GM10266 (cell line): ENCODE measurements around the gene CAB39L.

Experiments
- DNase-seq: peaks from one replicate; pipeline ENCODE4 v3.0.0; 2012; ENCODE audit errors: extremely low spot score
- TF ChIP-seq, protein P1 (sequence below): IDR thresholded peaks from 2 replicates; pipeline ENCODE4 v1.5.1; 2012; ENCODE audit warnings: mild to moderate bottlenecking, low read depth; ENCODE audit not compliant: control insufficient read depth, insufficient read depth; ENCODE audit errors: missing control alignments

The CAB39L gene

DNA sequence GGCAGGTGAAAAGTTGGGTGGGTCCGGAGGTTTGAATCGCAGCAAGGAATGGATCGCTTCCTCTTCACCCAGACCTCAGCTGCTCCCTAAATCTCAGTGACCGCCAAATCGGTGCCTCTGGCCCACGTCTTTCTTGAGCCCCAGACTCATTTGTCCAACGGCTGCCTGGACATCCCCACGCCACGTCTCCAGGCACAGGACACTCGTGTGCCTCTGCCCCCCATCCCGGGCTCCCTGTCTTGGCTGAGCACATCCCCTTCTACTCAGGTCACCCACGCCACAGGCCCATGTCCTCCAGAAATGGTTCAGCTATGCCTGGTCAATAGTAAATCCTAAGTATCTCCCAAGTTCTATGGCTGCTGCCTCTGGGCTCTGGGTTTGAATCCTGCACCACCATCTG, 139.5 kb downstream of the CAB39L start:
- DNase-seq, result no peak

DNA sequence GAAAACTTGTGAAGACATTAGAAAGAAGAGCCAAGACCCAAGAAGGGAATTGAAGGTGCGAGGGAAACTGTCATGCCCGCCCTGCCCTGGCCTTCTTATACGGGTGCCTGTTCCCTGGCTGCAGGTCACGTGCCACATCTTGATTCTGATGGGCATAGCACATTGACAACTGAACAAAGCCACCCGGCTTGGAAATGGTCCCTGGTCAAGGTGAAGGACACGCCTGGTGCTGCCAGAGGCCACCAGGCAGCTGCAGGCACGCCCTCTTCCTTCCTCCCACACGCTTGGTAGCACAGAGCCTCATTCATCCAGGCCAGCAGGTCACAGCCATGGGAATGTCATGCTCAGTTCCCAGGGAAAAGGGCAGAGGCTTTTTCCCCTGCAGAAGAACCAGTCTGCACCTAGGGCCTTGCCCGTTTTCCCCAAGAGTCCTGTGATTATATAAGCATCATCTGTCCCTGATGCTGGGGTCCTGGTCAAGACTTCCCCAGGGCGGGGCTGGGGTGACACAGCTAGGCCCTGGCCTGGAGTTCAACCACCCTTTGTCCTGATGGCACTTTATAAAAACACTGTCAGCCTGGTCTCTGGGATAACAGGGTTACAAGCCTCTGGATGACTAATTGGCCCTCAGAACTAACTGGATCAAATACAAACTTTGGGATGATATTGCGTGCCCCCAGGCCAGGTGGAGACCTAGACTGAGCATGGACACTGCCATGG, 140.2 kb downstream of the CAB39L start:
- TF ChIP-seq, protein P1, sequence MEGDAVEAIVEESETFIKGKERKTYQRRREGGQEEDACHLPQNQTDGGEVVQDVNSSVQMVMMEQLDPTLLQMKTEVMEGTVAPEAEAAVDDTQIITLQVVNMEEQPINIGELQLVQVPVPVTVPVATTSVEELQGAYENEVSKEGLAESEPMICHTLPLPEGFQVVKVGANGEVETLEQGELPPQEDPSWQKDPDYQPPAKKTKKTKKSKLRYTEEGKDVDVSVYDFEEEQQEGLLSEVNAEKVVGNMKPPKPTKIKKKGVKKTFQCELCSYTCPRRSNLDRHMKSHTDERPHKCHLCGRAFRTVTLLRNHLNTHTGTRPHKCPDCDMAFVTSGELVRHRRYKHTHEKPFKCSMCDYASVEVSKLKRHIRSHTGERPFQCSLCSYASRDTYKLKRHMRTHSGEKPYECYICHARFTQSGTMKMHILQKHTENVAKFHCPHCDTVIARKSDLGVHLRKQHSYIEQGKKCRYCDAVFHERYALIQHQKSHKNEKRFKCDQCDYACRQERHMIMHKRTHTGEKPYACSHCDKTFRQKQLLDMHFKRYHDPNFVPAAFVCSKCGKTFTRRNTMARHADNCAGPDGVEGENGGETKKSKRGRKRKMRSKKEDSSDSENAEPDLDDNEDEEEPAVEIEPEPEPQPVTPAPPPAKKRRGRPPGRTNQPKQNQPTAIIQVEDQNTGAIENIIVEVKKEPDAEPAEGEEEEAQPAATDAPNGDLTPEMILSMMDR, result no peak

More for the DNA sequence above, 139.5 kb downstream of the CAB39L start:
- TF ChIP-seq, protein P1, result no peak

DNA sequence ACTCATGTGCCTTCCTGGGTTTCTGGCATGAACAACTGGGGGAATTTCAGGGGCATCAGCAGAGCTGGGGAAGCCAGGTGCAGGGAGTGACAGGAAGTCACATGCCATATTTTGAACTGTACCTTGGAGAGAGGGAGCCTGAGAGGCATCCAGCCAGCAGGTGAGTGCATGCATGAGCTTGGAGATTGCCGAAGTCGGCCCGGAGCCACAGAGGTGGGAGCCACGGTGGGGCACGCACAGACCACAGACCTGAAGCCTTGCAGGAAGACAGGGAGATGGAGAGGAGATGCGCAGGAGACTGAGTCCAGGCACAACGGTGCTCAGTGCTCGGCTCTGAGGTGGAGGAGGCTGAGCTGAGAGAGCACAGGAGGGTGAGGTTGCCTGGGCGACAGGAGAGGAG, 141.0 kb downstream of the CAB39L start:
- no peak for DNase-seq
- TF ChIP-seq, protein P1, result no peak

More for the DNA sequence above, 140.2 kb downstream of the CAB39L start:
- DNase-seq, result no peak

DNA sequence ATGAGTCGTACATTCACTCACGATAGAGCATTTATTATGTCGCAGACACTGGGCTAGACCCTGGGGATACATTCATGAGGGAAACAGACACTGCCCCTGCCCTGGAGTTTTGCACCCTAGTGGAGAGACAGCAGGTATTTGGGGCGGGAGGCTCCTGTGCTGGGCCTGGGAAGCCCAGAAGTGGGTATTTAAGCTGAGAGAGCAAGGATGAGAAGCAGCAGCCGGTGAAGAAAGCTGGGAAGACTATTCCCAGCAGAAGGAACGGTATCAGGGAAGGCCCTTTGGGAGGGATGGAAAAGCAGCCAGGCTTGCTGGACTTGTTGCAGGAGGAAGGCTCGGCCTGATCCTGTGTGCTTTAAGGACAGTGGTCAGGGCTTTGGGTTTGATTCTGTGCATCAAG, 141.6 kb downstream of the CAB39L start:
- no peak for DNase-seq
- TF ChIP-seq, protein P1, result no peak

DNA sequence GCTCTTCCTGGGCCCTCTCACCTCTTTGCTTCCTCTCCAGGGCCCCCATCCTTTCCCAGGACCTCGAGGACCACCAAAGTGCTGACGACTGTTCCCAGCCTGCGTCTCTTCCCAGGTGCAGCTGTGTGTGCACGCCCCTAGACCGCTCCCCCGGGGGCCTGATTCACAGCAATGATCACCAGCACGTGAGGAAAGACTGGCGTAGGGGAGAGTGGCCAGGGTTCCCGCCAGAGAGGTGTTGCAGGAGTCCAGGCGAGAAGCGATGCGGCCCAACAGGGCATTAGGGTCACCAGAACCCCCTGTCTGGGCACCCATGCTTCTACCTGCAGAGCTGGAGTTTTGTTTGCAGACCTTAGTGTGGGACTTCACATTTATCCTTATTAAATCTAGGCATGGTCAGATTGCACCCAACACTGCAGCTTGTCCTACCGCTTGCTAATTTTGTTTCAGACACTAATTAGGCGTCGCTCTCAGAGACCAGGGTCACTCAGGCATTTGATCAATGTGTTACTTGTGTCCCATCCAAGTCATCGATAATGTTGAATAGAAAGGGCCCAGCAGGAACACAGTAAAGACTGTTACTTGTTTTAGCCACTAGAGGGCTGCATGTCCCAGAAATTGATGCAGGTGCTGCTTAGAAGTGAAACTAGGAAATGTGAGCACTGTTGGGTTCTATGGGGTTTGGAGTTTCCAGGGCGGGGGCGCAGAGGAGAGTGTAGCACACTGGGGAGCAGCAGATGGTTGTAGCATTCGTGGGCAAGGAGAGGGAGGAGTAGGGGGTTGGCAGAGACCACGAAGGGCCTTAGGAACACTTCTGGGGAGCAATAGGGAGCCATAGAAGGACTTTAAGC, 142.9 kb downstream of the CAB39L start:
- TF ChIP-seq, protein P1, result peak; percentile 82
- DNase-seq, result peak; percentile 80

DNA sequence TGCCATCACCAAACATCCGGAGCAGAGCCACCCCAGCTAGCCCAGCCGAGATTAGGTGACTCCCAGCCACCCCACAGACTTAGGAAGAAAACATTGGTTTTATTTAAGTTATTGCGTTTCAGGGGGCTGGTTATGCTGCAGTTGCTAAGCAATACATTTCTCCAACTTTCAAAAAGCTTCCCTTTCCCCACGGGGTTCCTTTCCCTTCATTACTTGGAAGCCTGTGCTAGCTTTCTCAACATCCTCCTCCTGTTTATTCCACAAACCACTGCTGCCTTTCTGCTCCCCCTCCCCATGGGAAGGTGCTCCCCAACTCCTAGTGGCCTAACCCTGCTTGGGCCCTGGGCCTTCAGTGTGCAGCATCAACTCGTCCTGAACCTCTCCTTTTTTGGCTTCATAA, 143.6 kb downstream of the CAB39L start:
- DNase-seq, result no peak
- TF ChIP-seq, protein P1, result no peak
